H1 (cell line): ENCODE measurements around the gene GRK3. TPM values are rescaled to one million over a fixed set of nuclear protein-coding genes. Genes with fewer than 3 reads are reported as not detected.

Source experiments
- CTCF ChIA-PET: fragments of 300-600 bp; sonication (Branson Sonifier 250); formaldehyde crosslinking; loops from one replicate; lab custom pipeline; 2021; ENCODE audit not compliant: partially characterized antibody; lab: Charles Lee
- POLR2A ChIA-PET: fragments of 300-600 bp; sonication (Branson Sonifier 250); formaldehyde crosslinking; loops from one replicate; lab custom pipeline; 2021; ENCODE audit warnings: inconsistent platforms; ENCODE audit not compliant: partially characterized antibody; lab: Charles Lee
- DNase-seq, 2 experiments: peaks; one replicate each; pipeline versions ENCODE4 v3.0.0 to v3.0.0-alpha.2; 2010 to 2022; ENCODE audit warnings: low spot score in 2 of 2, low read depth in 1 of 2, mixed read lengths in 1 of 2
- FAIRE-seq: peaks from 2 replicates; lab custom pipeline; 2011; peaks lifted over from hg19 to GRCh38; lab: Jason Lieb, UNC
- H2AFZ ChIP-seq: 2 replicates; pipeline ENCODE4 v1.8.1; 2012; ENCODE audit warnings: low read length, inconsistent platforms
- H2AK5ac ChIP-seq: 2 replicates; pipeline ENCODE4 v1.6.1; 2013; ENCODE audit warnings: low read depth, low read length
- H2BK120ac ChIP-seq: replicated peaks from 2 replicates; pipeline ENCODE3; 2013; ENCODE audit warnings: low read depth, low read length, inconsistent platforms
- H2BK12ac ChIP-seq: 2 replicates; pipeline ENCODE4 v1.6.1; 2013; ENCODE audit warnings: low read depth, low read length
- H2BK15ac ChIP-seq: 2 replicates; pipeline ENCODE4 v1.6.1; 2013; ENCODE audit warnings: low read length
- H2BK20ac ChIP-seq: 2 replicates; pipeline ENCODE4 v1.6.1; 2013; ENCODE audit warnings: low read length
- H2BK5ac ChIP-seq: 2 replicates; pipeline ENCODE4 v1.6.1; 2013; ENCODE audit warnings: low read depth, low read length
- H3K14ac ChIP-seq: 2 replicates; pipeline ENCODE4 v1.6.1; 2013; ENCODE audit warnings: inconsistent platforms; ENCODE audit not compliant: insufficient read length
- H3K18ac ChIP-seq: 2 replicates; pipeline ENCODE4 v1.6.1; 2013; ENCODE audit warnings: low read length; ENCODE audit errors: extremely low read depth
- H3K23ac ChIP-seq: 2 replicates; pipeline ENCODE4 v1.6.1; 2013; ENCODE audit warnings: inconsistent platforms; ENCODE audit not compliant: insufficient read length
- H3K23me2 ChIP-seq: 2 replicates; pipeline ENCODE4 v1.6.1; 2013; ENCODE audit warnings: low read depth, low read length
- H3K27ac ChIP-seq: 2 replicates; pipeline ENCODE4 v1.6.1; 2011; ENCODE audit warnings: low read depth, low read length, inconsistent platforms
- H3K27me3 ChIP-seq, 4 experiments: replicated peaks in 1 of 4; 1 replicate in 1 of 4; 2 replicates in 3 of 4; pipeline versions ENCODE4 v1.6.1 to v1.8.1; 2011 to 2013; ENCODE audit warnings: low read length in 3 of 4, mild to moderate bottlenecking in 3 of 4, inconsistent platforms in 2 of 4, mixed read lengths in 2 of 4, moderate library complexity in 1 of 4; ENCODE audit not compliant: control insufficient read depth in 3 of 4, insufficient read depth in 3 of 4; ENCODE audit errors: extremely low read depth in 1 of 4
- H3K36me3 ChIP-seq, 4 experiments: 2 replicates each; pipeline versions ENCODE4 v1.6.1 to v1.8.1; 2011 to 2013; ENCODE audit warnings: mild to moderate bottlenecking in 4 of 4, low read length in 3 of 4, moderate library complexity in 2 of 4, control low read depth in 1 of 4, inconsistent platforms in 1 of 4; ENCODE audit not compliant: insufficient read depth in 4 of 4, control insufficient read depth in 2 of 4
- H3K4ac ChIP-seq: replicated peaks from 2 replicates; pipeline ENCODE3; 2013; ENCODE audit warnings: low read length, low read depth, mixed read lengths, inconsistent platforms; ENCODE audit not compliant: insufficient read length
- H3K4me1 ChIP-seq, 4 experiments: replicated peaks in 1 of 4; 1 replicate in 1 of 4; 2 replicates in 3 of 4; pipeline versions ENCODE4 v1.6.1 to v1.8.1; 2011 to 2013; ENCODE audit warnings: low read length in 3 of 4, inconsistent platforms in 2 of 4, mixed read lengths in 1 of 4; ENCODE audit not compliant: insufficient read depth in 4 of 4, control insufficient read depth in 3 of 4
- H3K4me2 ChIP-seq, 2 experiments: 2 replicates each; pipeline versions ENCODE4 v1.6.1 to v1.8.1; 2011 to 2013; ENCODE audit warnings: low read depth in 2 of 2, low read length in 2 of 2, control low read depth in 1 of 2, inconsistent platforms in 1 of 2, mild to moderate bottlenecking in 1 of 2; ENCODE audit not compliant: insufficient read depth in 1 of 2
- H3K4me3 ChIP-seq, 4 experiments: fragments of 200-600, 300-600 bp in 1 of 4; sonication (generic), shearing (Covaris generic), sonication (Bioruptor Twin) in 1 of 4; 2 replicates each; pipeline versions ENCODE4 v1.5.1 to v1.8.1; 2011 to 2016; ENCODE audit warnings: low read length in 4 of 4, low read depth in 3 of 4, control low read depth in 2 of 4, inconsistent platforms in 2 of 4, mild to moderate bottlenecking in 2 of 4, mixed read lengths in 1 of 4, moderate library complexity in 1 of 4; ENCODE audit not compliant: insufficient read depth in 2 of 4; ENCODE audit errors: extremely low read depth in 1 of 4
- H3K56ac ChIP-seq: replicated peaks from 2 replicates; pipeline ENCODE3; 2013; ENCODE audit warnings: low read depth, mild to moderate bottlenecking, mixed read lengths, low read length, inconsistent platforms; ENCODE audit not compliant: insufficient read length
- H3K79me1 ChIP-seq: 2 replicates; pipeline ENCODE4 v1.6.1; 2013; ENCODE audit warnings: low read depth, low read length, control low read depth
- H3K79me2 ChIP-seq, 2 experiments: 2 replicates each; pipeline versions ENCODE4 v1.6.1 to v1.8.1; 2012 to 2013; ENCODE audit warnings: low read length in 2 of 2, mild to moderate bottlenecking in 2 of 2, inconsistent platforms in 1 of 2; ENCODE audit not compliant: insufficient read depth in 2 of 2, control insufficient read depth in 1 of 2
- H3K9ac ChIP-seq, 4 experiments: replicated peaks in 1 of 4; 1 replicate in 1 of 4; 2 replicates in 3 of 4; pipeline versions ENCODE4 v1.6.1 to v1.8.1; 2011 to 2013; ENCODE audit warnings: low read depth in 3 of 4, low read length in 3 of 4, control low read depth in 2 of 4, mild to moderate bottlenecking in 2 of 4, moderate library complexity in 2 of 4, inconsistent platforms in 1 of 4; ENCODE audit errors: extremely low read depth in 1 of 4
- H3K9me3 ChIP-seq, 2 experiments: 2 replicates each; pipeline versions ENCODE4 v1.6.1 to v1.8.1; 2012 to 2013; ENCODE audit warnings: mild to moderate bottlenecking in 2 of 2, moderate library complexity in 2 of 2, control low read depth in 1 of 2, inconsistent platforms in 1 of 2, low read depth in 1 of 2, low read length in 1 of 2, mixed read lengths in 1 of 2; ENCODE audit not compliant: insufficient read depth in 2 of 2
- H4K20me1 ChIP-seq, 2 experiments: replicated peaks in 1 of 2; 2 replicates each; pipeline versions ENCODE3 to v1.8.1; 2011 to 2013; ENCODE audit warnings: inconsistent platforms in 2 of 2, low read length in 2 of 2, mild to moderate bottlenecking in 1 of 2; ENCODE audit not compliant: insufficient read depth in 2 of 2, control insufficient read depth in 1 of 2
- H4K5ac ChIP-seq: 2 replicates; pipeline ENCODE4 v1.6.1; 2013; ENCODE audit warnings: low read length, low read depth, mixed read lengths, inconsistent platforms; ENCODE audit not compliant: insufficient read length
- H4K8ac ChIP-seq: 2 replicates; pipeline ENCODE4 v1.8.0; 2013; ENCODE audit warnings: mild to moderate bottlenecking, moderate library complexity, low read length, inconsistent platforms; ENCODE audit not compliant: insufficient read depth; ENCODE audit errors: extremely low read depth
- H4K91ac ChIP-seq: replicated peaks from 2 replicates; pipeline ENCODE3; 2013; ENCODE audit warnings: low read length, mixed read lengths, inconsistent platforms; ENCODE audit not compliant: insufficient read length
- CBX5 ChIP-seq: fragments of 300-800, 300-1000 bp; sonication (generic); IDR thresholded peaks from 2 replicates; pipeline ENCODE4 v1.7.1; 2016; ENCODE audit warnings: antibody characterized with exemption, low read length, low read depth
- EZH2 ChIP-seq: fragments of 200-600 bp; sonication (generic); IDR thresholded peaks from 2 replicates; pipeline ENCODE4 v1.7.1; 2012; ENCODE audit warnings: low read depth, mild to moderate bottlenecking, moderate library complexity, low read length, inconsistent platforms; ENCODE audit not compliant: severe bottlenecking
- HDAC6 ChIP-seq: IDR thresholded peaks from one replicate; pipeline ENCODE4 v1.7.1; 2012; ENCODE audit warnings: low read depth, mild to moderate bottlenecking, inconsistent platforms, low read length, moderate library complexity
- PHF8 ChIP-seq: fragments of 200-600 bp; sonication (generic); conservative IDR thresholded peaks from 2 replicates; pipeline ENCODE4 v1.7.1; 2012; ENCODE audit warnings: low read depth, mild to moderate bottlenecking, inconsistent platforms, low read length, moderate library complexity
- POLR2AphosphoS5 ChIP-seq: IDR thresholded peaks from 2 replicates; pipeline ENCODE4 v1.6.1; 2011; ENCODE audit warnings: low read depth, low read length
- SUZ12 ChIP-seq: fragments of 200-600 bp; sonication (generic); IDR thresholded peaks from 2 replicates; pipeline ENCODE4 v1.6.1; 2012; ENCODE audit warnings: mild to moderate bottlenecking, inconsistent platforms, low read length, moderate library complexity, mixed read lengths
- WGBS, 2 experiments: shearing (Covaris generic) in 1 of 2; methylation state at CpG; one replicate each; pipeline versions ENCODE4 v1.1.6 to v1.1.7; 2013 to 2015; ENCODE audit warnings: low lambda C conversion rate in 2 of 2, mixed read lengths in 2 of 2, inconsistent platforms in 1 of 2, low coverage in 1 of 2, missing lambda C conversion rate in 1 of 2; ENCODE audit not compliant: insufficient replicate concordance in 2 of 2, insufficient coverage in 1 of 2, insufficient read length in 1 of 2; ENCODE audit errors: extremely low coverage in 1 of 2, missing lambda C conversion rate in 1 of 2; 5-methylcytosine and 5-hydroxymethylcytosine counted together
- polyA plus RNA-seq, 7 experiments: library from polyadenylated mRNA; depleted of rRNA in 3 of 7; stranded (reverse) in 5 of 7; unstranded in 2 of 7; fragments of >200 nt in 5 of 7; fragments of 200-250 nt in 2 of 7; gene quantifications; 1 replicate in 5 of 7; 2 replicates in 1 of 7; 4 replicates in 1 of 7; pipeline versions ENCODE4 v1.2.1 to v1.2.3, GENCODE V29; 2011 to 2013; ENCODE audit warnings: missing spikeins in 2 of 7, mixed read lengths in 2 of 7
- total RNA-seq: library from RNA; stranded (reverse); fragmentation: NEBNext Ultra II Directional; extraction: Animal tissue kit (Norgen Biotek cat#: 25700); gene quantifications from 2 replicates; pipeline ENCODE4 v1.2.1, GENCODE V29; 2021
- TF ChIP-seq, protein P1 (sequence below): IDR thresholded peaks from 2 replicates; pipeline ENCODE4 v1.6.1; 2011; ENCODE audit warnings: low read depth, mild to moderate bottlenecking, low read length; ENCODE audit not compliant: insufficient read depth

The GRK3 gene
- total and polyA plus RNA-seq, 2 of the 8 experiments (the other 6 are each of a cell fraction or from before 2014, with no cell fraction given), result 7.5 to 35.3 TPM

GRCh38 chr22:25762147-25762546, 197.7 kb downstream of the GRK3 start:
- POLR2A ChIA-PET, result interaction anchor here (0.7 kb wide), 1 partner anchor 251 kb away, joined by 3 read pairs; no protein-coding TSS in a partner anchor
- H3K27ac ChIP-seq, result no peak overlapping the region

More at GRCh38 chr22:25762147-25762546, 197.7 kb downstream of the GRK3 start:
- no peak overlapping the region for H4K5ac ChIP-seq
- no peak for FAIRE-seq
- no peak overlapping the region for H2BK120ac ChIP-seq
- H3K4ac ChIP-seq, result no peak overlapping the region
- no peak overlapping the region for H2BK15ac ChIP-seq
- no peak overlapping the region for H3K9ac ChIP-seq
- no peak overlapping the region for H2AFZ ChIP-seq
- H2AK5ac ChIP-seq, result no peak overlapping the region
- H2BK5ac ChIP-seq, result no peak overlapping the region
- 76% methylated on average over 5 of the region's 5 CpGs; no CpG with 5 or more reads in 1 of the 2 experiments for WGBS, 2 experiments
- H3K23ac ChIP-seq, result no peak overlapping the region
- H3K4me1 ChIP-seq, result no peaks in the 10 kb centered on the region
- no peaks in the 10 kb centered on the region for H3K79me1 ChIP-seq
- no peaks in the 10 kb centered on the region for H3K36me3 ChIP-seq
- no peak overlapping the region for H3K4me2 ChIP-seq
- no peaks in the 10 kb centered on the region for H3K27me3 ChIP-seq
- H4K20me1 ChIP-seq, result no peaks in the 10 kb centered on the region
- TF ChIP-seq, protein P1, sequence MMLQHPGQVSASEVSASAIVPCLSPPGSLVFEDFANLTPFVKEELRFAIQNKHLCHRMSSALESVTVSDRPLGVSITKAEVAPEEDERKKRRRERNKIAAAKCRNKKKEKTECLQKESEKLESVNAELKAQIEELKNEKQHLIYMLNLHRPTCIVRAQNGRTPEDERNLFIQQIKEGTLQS, result no peak
- TF ChIP-seq HDAC6 (no peak), SUZ12 (no peak), CBX5 (no peak), PHF8 (no peak), EZH2 (no peak), POLR2AphosphoS5 (no peak)
- TF ChIP-seq, all 59 proteins: peak for 0
- Histone ChIP-seq H3K56ac (no peak overlapping the region), H3K79me2 (no peaks in the 10 kb centered on the region), H3K18ac (no peak overlapping the region), H4K8ac (peak overlapping the region; percentile 57; the same call in 1 of the 2 replicates), H3K23me2 (no peaks in the 10 kb centered on the region), H2BK12ac (no peak overlapping the region), H2BK20ac (no peak overlapping the region), H3K14ac (no peak overlapping the region), H3K4me3 (no peak overlapping the region), H3K9me3 (peaks cover 6 to 9% of the 10 kb centered on the region in 2 experiments; a peak in 3 of 4 replicates), H4K91ac (no peak overlapping the region)
- CTCF ChIA-PET, result interaction anchor here (1.0 to 5.0 kb wide), 3 partner anchors 11 to 300 kb away, joined by 3 to 31 read pairs (median 6); no protein-coding TSS in a partner anchor
- no peak for DNase-seq
